ENCODE data around the gene CDH22. TPM values are rescaled to one million over a fixed set of nuclear protein-coding genes. Genes with fewer than 3 reads are reported as not detected.

CDH22 gene
- total and polyA plus RNA-seq, 2 donors (not counting 1 experiment from before 2014, with no cell fraction given) = not detected

- Histone ChIP-seq H3K4me3 (replicated peaks in 1 of 4; ENCODE audit: control extremely low read depth in 1 of 4, insufficient read depth in 1 of 4, low read depth in 3 of 4, low read length in 4 of 4) (no peak overlapping the region), H2AFZ (ENCODE audit: low read length) (no peak overlapping the region), H3K9me3 (ENCODE audit: control insufficient read depth, insufficient read depth, low read depth, low read length) (no peaks in the 10 kb centered on the region), H3K9ac (ENCODE audit: insufficient read depth, low read length) (no peak overlapping the region), H3K4me2 (ENCODE audit: extremely low read depth, insufficient read depth, low read length) (no peak overlapping the region), H3K27ac (ENCODE audit: insufficient read depth, low read length) (no peak overlapping the region), H4K20me1 (ENCODE audit: control insufficient read depth, extremely low read depth, insufficient read depth, low read length) (no peaks in the 10 kb centered on the region), H3K4me1 (ENCODE audit: control insufficient read depth, extremely low read depth, insufficient read depth, low read length) (no peaks in the 10 kb centered on the region), H3K36me3 (ENCODE audit: control insufficient read depth, insufficient read depth, low read length) (no peaks in the 10 kb centered on the region), H3K27me3 (ENCODE audit: control insufficient read depth, insufficient read depth, low read length) (peaks cover 42% of the 10 kb centered on the region), H3K79me2 (ENCODE audit: control insufficient read depth, insufficient read depth, low read length) (no peaks in the 10 kb centered on the region)
- TF ChIP-seq EZH2 (IDR thresholded peaks at IDR 0.05; ENCODE audit: low read length, missing control alignments) (no peak), CTCF (conservative IDR thresholded peaks at IDR 0.05 in 1 of 2, IDR thresholded peaks at IDR 0.05 in 1 of 2; ENCODE audit: low read depth in 1 of 2, low read length in 2 of 2) (no peak)
- DNase-seq (ENCODE audit: low read depth in 2 of 2) = no peak
Measured at GRCh38 chr20:46249671-46250070, 58.6 kb downstream of the CDH22 start.

- no peaks in the 10 kb centered on the region for H4K20me1 ChIP-seq (ENCODE audit: control insufficient read depth, extremely low read depth, insufficient read depth, low read length)
- TF ChIP-seq EZH2 (IDR thresholded peaks at IDR 0.05; ENCODE audit: low read length, missing control alignments) (no peak), CTCF (conservative IDR thresholded peaks at IDR 0.05 in 1 of 2, IDR thresholded peaks at IDR 0.05 in 1 of 2; ENCODE audit: low read depth in 1 of 2, low read length in 2 of 2) (no peak)
- H2AFZ ChIP-seq (ENCODE audit: low read length) = no peak overlapping the region
- H3K9ac ChIP-seq (ENCODE audit: insufficient read depth, low read length) = no peak overlapping the region
- no peaks in the 10 kb centered on the region for H3K9me3 ChIP-seq (ENCODE audit: control insufficient read depth, insufficient read depth, low read depth, low read length)
- DNase-seq (ENCODE audit: low read depth in 2 of 2) = no peak
- no peaks in the 10 kb centered on the region for H3K36me3 ChIP-seq (ENCODE audit: control insufficient read depth, insufficient read depth, low read length)
- H3K4me2 ChIP-seq (ENCODE audit: extremely low read depth, insufficient read depth, low read length) = no peak overlapping the region
- no peak overlapping the region for H3K27ac ChIP-seq (ENCODE audit: insufficient read depth, low read length)
- no peaks in the 10 kb centered on the region for H3K79me2 ChIP-seq (ENCODE audit: control insufficient read depth, insufficient read depth, low read length)
- peaks cover 29% of the 10 kb centered on the region for H3K27me3 ChIP-seq (ENCODE audit: control insufficient read depth, insufficient read depth, low read length)
- H3K4me1 ChIP-seq (ENCODE audit: control insufficient read depth, extremely low read depth, insufficient read depth, low read length) = no peaks in the 10 kb centered on the region
- H3K4me3 ChIP-seq (replicated peaks in 1 of 4; ENCODE audit: control extremely low read depth in 1 of 4, insufficient read depth in 1 of 4, low read depth in 3 of 4, low read length in 4 of 4) = no peak overlapping the region
Measured at GRCh38 chr20:46246559-46246958, 61.7 kb downstream of the CDH22 start.

GRCh38 chr20:46243707-46244628 lies 64.3 kb downstream of the CDH22 start:
- no peaks in the 10 kb centered on the region for H4K20me1 ChIP-seq (ENCODE audit: control insufficient read depth, extremely low read depth, insufficient read depth, low read length)
- TF ChIP-seq CTCF (conservative IDR thresholded peaks at IDR 0.05 in 1 of 2, IDR thresholded peaks at IDR 0.05 in 1 of 2; ENCODE audit: low read depth in 1 of 2, low read length in 2 of 2) (no peak), EZH2 (IDR thresholded peaks at IDR 0.05; ENCODE audit: low read length, missing control alignments) (no peak)
- DNase-seq (ENCODE audit: low read depth in 2 of 2) = no peak
- no peak overlapping the region for H3K4me3 ChIP-seq (replicated peaks in 1 of 4; ENCODE audit: control extremely low read depth in 1 of 4, insufficient read depth in 1 of 4, low read depth in 3 of 4, low read length in 4 of 4)
- no peak overlapping the region for H2AFZ ChIP-seq (ENCODE audit: low read length)
- no peak overlapping the region for H3K4me2 ChIP-seq (ENCODE audit: extremely low read depth, insufficient read depth, low read length)
- no peak overlapping the region for H3K9ac ChIP-seq (ENCODE audit: insufficient read depth, low read length)
- H3K4me1 ChIP-seq (ENCODE audit: control insufficient read depth, extremely low read depth, insufficient read depth, low read length) = no peaks in the 10 kb centered on the region
- H3K36me3 ChIP-seq (ENCODE audit: control insufficient read depth, insufficient read depth, low read length) = no peaks in the 10 kb centered on the region
- H3K27me3 ChIP-seq (ENCODE audit: control insufficient read depth, insufficient read depth, low read length) = peaks cover 16% of the 10 kb centered on the region
- H3K27ac ChIP-seq (ENCODE audit: insufficient read depth, low read length) = no peak overlapping the region
- H3K79me2 ChIP-seq (ENCODE audit: control insufficient read depth, insufficient read depth, low read length) = no peaks in the 10 kb centered on the region
- no peaks in the 10 kb centered on the region for H3K9me3 ChIP-seq (ENCODE audit: control insufficient read depth, insufficient read depth, low read depth, low read length)
